ENCODE results near the gene CRHR2. TPM values are rescaled to one million over a fixed set of nuclear protein-coding genes. Genes with fewer than 3 reads are reported as not detected.

Gene CRHR2
- total RNA-seq, 2 experiments from 2014 or later, result not detected

DNA sequence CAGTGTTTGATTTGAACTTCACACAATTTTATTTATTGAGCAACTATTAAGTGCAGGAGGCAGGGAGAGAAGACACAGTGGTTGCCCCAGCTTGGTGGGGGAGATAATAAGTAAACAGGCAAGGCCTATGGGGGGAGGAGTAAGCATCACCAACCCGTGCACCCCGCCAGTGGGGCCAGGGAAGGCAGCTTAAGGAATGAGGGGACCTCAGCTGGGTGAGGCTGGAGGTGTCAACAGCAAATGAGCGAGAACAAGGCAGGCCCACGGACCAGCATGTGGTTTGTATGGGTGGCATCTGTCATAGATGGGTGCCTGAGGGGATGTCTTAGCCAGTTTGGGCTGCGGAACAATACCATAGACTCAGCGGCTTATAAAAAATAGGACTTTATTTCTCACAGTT lies 24.1 kb upstream of the CRHR2 start:
- ATAC-seq (ENCODE audit: poor library complexity) (no peak), DNase-seq (no peak)
- Histone ChIP-seq H3K36me3 (ENCODE audit: insufficient read depth, low read length) (no peaks in the 10 kb centered on the region), H3K4me1 (ENCODE audit: insufficient read depth, low read length) (no peaks in the 10 kb centered on the region), H3K27ac (ENCODE audit: low read depth in 1 of 2, low read length in 2 of 2) (no peak overlapping the region), H3K4me3 (ENCODE audit: low read length) (no peak overlapping the region), H3K9me3 (ENCODE audit: control insufficient read depth in 1 of 2, insufficient read depth in 1 of 2, low read length in 2 of 2) (no peaks in the 10 kb centered on the region), H3K27me3 (ENCODE audit: control insufficient read depth in 1 of 2, insufficient read depth in 2 of 2, low read length in 2 of 2) (no peaks in the 10 kb centered on the region)
- Mint-ChIP-seq H3K4me3 (no peak overlapping the region), H3K27ac (no peak overlapping the region), H3K27me3 (no peaks in the 10 kb centered on the region), H3K9me3 (no peaks in the 10 kb centered on the region), H3K36me3 (ENCODE audit: low read depth) (no peaks in the 10 kb centered on the region), H3K4me1 (ENCODE audit: low read depth) (no peaks in the 10 kb centered on the region)
- ChIA-PET POLR2A (interaction anchor here (1.5 kb wide), 1 partner anchor 20 kb away, joined by 3 read pairs; no protein-coding TSS in a partner anchor), CTCF (no interaction called here)
- TF ChIP-seq, protein P1, sequence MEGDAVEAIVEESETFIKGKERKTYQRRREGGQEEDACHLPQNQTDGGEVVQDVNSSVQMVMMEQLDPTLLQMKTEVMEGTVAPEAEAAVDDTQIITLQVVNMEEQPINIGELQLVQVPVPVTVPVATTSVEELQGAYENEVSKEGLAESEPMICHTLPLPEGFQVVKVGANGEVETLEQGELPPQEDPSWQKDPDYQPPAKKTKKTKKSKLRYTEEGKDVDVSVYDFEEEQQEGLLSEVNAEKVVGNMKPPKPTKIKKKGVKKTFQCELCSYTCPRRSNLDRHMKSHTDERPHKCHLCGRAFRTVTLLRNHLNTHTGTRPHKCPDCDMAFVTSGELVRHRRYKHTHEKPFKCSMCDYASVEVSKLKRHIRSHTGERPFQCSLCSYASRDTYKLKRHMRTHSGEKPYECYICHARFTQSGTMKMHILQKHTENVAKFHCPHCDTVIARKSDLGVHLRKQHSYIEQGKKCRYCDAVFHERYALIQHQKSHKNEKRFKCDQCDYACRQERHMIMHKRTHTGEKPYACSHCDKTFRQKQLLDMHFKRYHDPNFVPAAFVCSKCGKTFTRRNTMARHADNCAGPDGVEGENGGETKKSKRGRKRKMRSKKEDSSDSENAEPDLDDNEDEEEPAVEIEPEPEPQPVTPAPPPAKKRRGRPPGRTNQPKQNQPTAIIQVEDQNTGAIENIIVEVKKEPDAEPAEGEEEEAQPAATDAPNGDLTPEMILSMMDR (IDR thresholded peaks at IDR 0.05), result no peak
- intact Hi-C loops (cut with DNase I, micrococcal nuclease), result no loop called here

DNA sequence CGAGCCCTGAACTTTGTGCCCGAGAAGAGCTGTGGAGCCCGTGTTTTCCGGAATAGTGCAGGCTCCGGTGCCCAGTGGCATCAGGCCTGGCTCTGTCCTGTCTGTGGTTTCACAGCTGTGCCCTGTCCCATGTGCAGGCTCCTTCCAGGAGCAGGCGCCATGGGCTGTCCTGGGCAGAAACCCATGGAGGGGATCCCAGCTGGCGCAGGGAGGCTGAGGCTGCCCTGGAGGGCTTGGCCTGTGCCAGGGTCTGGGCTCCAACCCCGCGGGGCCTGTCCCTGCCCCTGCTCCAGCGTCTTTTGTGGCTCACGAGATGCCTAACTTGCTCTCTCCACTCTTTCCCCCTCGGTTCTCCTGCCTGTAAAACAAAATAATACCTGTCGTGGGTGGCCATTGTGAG lies 23.3 kb upstream of the CRHR2 start:
- intact Hi-C loops (cut with DNase I, micrococcal nuclease), result no loop called here

DNA sequence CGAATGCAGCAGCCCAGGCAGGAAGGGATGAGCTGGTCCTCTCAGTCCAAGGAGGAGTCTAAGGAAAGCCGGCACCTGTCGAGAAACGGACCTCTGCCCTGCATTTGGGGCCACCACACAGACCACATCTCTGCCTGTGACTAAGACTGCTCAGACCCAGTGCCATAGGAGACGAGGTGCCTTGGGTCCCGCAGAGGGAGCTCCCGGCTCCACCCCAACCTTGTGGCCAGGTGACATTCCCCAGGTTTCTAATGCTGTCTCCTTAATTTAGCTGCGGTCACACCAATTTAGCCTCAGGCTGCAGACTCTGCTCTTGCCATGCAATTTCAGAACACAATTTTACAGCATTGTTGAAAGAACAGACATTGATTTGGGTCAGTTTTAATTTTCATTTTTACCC lies 22.8 kb upstream of the CRHR2 start:
- Histone ChIP-seq H3K27me3 (ENCODE audit: control insufficient read depth in 1 of 2, insufficient read depth in 2 of 2, low read length in 2 of 2) (no peaks in the 10 kb centered on the region), H3K27ac (ENCODE audit: low read depth in 1 of 2, low read length in 2 of 2) (no peak overlapping the region), H3K36me3 (ENCODE audit: insufficient read depth, low read length) (no peaks in the 10 kb centered on the region), H3K9me3 (ENCODE audit: control insufficient read depth in 1 of 2, insufficient read depth in 1 of 2, low read length in 2 of 2) (no peaks in the 10 kb centered on the region), H3K4me3 (ENCODE audit: low read length) (no peak overlapping the region), H3K4me1 (ENCODE audit: insufficient read depth, low read length) (no peaks in the 10 kb centered on the region)
- Mint-ChIP-seq H3K4me3 (no peak overlapping the region), H3K27ac (no peak overlapping the region), H3K36me3 (ENCODE audit: low read depth) (no peaks in the 10 kb centered on the region), H3K4me1 (ENCODE audit: low read depth) (no peaks in the 10 kb centered on the region), H3K9me3 (no peaks in the 10 kb centered on the region), H3K27me3 (no peaks in the 10 kb centered on the region)
- POLR2A ChIA-PET, result interaction anchor here (1.0 kb wide), 1 partner anchor 22 kb away, joined by 3 read pairs; no protein-coding TSS in a partner anchor
- DNase-seq (no peak), ATAC-seq (ENCODE audit: poor library complexity) (no peak)
- CTCF ChIA-PET, result no interaction called here
- intact Hi-C loops (cut with DNase I, micrococcal nuclease), result no loop called here
- TF ChIP-seq, protein P1 (IDR thresholded peaks at IDR 0.05), result no peak

More for the DNA sequence above, 23.3 kb upstream of the CRHR2 start:
- H3K4me1 Mint-ChIP-seq (ENCODE audit: low read depth), result no peaks in the 10 kb centered on the region
- ChIA-PET POLR2A (interaction anchor here (1.0 kb wide), 1 partner anchor 21 kb away, joined by 3 read pairs; no protein-coding TSS in a partner anchor), CTCF (no interaction called here)
- TF ChIP-seq, protein P1 (IDR thresholded peaks at IDR 0.05), result no peak
- H3K9me3 ChIP-seq (ENCODE audit: control insufficient read depth in 1 of 2, insufficient read depth in 1 of 2, low read length in 2 of 2), result no peaks in the 10 kb centered on the region
- no peaks in the 10 kb centered on the region for H3K36me3 Mint-ChIP-seq (ENCODE audit: low read depth)
- no peaks in the 10 kb centered on the region for H3K27me3 Mint-ChIP-seq
- H3K4me3 Mint-ChIP-seq, result no peak overlapping the region
- no peak overlapping the region for H3K27ac ChIP-seq (ENCODE audit: low read depth in 1 of 2, low read length in 2 of 2)
- DNase-seq, result no peak
- no peaks in the 10 kb centered on the region for H3K4me1 ChIP-seq (ENCODE audit: insufficient read depth, low read length)
- H3K36me3 ChIP-seq (ENCODE audit: insufficient read depth, low read length), result no peaks in the 10 kb centered on the region
- ATAC-seq (ENCODE audit: poor library complexity), result no peak
- no peak overlapping the region for H3K4me3 ChIP-seq (ENCODE audit: low read length)
- no peaks in the 10 kb centered on the region for H3K9me3 Mint-ChIP-seq
- H3K27ac Mint-ChIP-seq, result no peak overlapping the region
- no peaks in the 10 kb centered on the region for H3K27me3 ChIP-seq (ENCODE audit: control insufficient read depth in 1 of 2, insufficient read depth in 2 of 2, low read length in 2 of 2)

Measured in CD4-positive, alpha-beta T cell (primary cell).